Mucosa of gallbladder (tissue), 1 donor: Measurements from ENCODE around the gene PTRH1. TPM values are rescaled to one million over a fixed set of nuclear protein-coding genes. Genes with fewer than 3 reads are reported as not detected.

ENCODE experiments used
- DNase-seq: peaks from one replicate; pipeline ENCODE4 v3.0.0-alpha.2; 2020; ENCODE audit warnings: low spot score
- total RNA-seq: library from RNA; stranded (reverse); gene quantifications from one replicate; pipeline ENCODE4 v1.2.1, GENCODE V29; 2021
- donor health status: DM: no; HTN: no; CAD: no.

Gene PTRH1
- total RNA-seq, 1 donor from 2014 or later = 19.5 TPM

DNA sequence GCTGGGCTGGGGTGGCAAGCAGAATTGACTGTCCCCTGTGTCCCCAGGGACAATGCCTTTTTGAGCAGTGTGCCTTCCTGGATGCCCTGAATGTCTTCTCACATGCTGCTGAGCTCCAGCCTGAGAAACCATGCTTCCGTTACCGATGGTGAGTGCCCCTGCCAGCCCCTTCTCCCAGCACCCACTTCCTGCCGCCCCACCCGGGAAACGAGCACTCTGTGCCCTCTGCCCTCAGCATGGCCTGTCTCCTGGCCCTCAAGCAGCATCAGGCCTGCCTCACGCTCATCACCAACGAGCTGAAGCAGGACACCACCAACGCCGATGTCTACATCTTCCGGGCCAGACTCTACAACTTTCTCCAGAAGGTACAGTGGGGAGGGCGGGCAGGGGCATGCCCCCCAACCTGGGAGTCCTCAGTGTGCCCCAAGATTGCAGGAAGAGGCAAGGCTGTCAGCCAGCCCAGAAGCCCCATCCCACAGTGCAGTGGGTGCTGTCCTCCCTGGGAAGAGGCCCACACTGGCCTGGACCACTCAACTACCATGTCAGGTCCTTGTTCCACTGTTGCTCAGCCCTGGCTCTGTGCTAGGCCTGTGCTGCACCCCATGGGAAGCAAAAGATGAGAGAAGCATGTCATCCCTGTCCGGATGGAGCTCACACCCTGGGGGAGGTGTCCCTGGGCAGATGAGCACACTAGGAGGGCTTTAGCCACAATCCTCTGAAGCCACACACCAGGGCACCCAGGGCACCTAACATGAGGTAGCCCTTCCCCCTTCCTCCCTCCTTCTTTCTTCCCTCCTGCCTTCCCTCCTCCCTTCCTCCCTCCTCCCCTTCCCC is 4.8 kb upstream of the PTRH1 start:
- DNase-seq = no peak

DNA sequence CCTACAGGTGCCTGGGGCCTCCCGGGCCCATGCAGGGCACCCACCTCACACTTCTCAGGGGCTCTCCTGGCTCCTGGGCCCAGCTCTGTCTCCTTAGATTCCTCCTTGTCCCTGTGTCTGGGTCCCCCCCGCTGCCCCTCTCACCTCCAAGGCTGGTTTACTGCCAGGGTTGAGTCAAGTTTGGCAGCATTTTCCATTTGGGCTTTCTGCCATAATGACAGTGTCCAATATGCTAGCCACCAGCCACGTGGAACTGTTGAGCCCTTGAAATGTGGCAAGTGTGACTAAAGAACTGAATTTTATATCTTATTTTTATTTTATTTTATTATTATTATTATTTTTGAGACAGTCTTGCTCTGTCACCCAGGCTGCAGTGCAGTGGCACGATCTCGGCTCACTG is 2.3 kb upstream of the PTRH1 start:
- DNase-seq = no peak

DNA sequence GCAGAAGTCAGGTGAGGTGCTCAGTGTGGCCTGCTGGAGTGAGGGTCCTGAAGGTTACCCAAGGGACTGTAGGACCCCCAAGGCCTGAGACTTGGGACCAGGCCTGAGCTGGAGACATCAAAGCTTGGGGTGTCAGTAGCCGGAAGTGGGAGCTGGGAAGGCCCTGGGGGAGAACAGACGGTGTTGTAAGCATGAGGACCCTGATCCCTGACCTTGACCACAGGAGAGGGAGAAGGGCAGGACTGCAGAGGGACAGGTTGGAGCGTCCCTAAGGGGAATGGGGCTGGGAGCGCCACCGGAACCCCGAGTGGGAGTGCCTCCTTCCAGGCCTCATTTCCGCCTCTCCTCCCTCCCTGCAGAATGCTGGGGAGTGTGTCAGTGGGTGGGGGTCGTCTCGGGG is 949 bp upstream of the PTRH1 start:
- no peak for DNase-seq

DNA sequence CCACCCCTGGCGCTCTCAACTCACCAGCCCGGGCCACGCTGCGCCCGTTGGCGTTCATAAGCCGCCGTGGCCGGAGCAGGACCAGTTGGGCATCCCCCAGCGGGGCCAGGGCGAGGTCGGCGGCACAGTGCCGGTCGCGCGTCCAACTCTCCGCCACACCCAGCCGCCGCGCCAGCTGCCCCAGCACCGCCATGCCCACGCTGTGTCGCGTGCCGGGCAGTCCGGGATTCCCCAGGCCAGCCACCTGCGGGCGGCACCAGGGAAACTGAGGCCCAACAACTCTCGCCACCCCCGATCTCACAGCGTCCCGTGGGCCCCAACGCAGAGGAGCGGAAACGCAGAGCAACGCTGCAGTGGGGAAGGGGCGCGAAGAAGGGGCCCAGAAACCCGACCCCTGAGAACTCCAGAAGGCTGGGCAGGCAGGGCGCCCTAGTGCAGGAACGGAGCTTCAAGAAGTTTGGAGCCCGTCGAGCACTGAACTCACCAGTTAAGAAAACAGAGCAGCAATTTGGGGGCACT is 453 bp downstream of the PTRH1 start:
- no peak for DNase-seq

DNA sequence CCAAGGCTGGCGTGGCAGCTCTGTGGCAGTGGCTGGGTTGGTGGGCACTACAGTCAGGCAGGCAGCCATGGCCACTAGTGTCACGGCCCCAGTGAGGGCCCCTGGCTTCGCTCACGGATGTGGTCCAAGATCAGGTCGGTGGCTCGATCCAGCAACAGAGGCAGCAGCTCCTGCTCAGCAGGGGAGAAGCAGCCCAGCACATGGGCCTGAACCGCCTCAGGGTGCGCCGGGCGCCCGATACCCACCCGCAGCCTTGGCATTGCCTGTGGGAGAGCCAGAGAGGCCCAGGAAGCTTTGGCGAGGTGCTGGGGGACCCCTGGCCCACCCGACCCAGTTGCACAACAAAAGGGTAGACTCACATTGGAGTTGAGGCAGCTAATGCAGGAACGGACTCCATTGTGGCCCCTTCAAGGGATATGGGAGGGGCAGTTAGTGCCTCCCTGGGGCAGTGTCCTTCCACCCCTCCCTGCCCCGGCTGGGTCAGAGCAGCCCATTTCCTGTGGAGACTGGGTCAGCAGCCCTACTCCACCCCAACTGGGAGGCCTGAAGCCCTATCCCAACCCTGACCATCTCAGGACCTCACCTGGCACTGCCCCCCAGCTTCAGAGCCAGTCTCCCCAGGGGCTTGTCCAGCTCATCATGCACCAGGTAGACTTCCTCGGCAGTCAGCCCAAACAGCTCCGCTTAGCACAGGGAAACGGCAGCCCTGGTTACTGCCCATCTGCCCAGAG is 1.3 kb downstream of the PTRH1 start:
- no peak for DNase-seq

DNA sequence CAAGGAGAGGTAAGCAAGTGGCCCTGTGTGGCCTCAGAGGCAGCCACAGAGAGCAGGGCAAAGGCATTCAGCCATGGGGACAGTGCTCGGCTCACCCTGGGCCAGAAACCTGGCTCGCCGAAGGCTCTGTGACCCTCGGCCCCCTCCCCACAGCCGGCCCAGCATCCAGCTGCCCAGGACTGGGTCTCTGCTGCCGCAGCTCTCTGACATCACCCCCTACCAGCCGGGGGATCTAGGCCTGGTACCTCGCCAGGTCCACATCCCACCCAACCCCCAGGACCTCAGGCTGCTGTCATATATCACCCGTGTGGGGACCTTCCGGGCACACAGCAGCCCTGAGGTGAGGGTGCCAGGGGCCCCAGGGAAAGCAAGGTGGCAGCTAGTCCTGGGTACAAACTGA is 2.6 kb downstream of the PTRH1 start:
- DNase-seq = no peak

DNA sequence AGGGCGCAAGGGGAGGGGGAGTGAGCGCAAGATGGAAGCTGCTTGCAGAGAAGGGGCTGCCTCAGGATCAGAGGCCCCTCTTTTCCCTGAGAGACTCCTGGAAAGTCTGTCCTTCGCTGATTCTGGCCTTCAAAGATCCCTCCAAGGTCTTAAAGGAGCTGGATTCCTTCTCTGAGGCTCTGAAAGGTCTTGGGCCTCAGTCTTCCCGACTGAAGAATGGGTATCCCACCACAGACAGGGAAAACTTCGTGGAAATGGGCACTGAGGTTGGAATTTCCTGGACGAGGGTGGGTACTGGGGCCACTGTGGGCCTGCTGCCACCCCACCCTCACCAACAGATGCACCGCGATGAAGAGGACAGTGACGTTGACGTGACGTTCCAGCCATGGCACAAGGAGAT is 3.1 kb downstream of the PTRH1 start:
- DNase-seq = no peak

DNA sequence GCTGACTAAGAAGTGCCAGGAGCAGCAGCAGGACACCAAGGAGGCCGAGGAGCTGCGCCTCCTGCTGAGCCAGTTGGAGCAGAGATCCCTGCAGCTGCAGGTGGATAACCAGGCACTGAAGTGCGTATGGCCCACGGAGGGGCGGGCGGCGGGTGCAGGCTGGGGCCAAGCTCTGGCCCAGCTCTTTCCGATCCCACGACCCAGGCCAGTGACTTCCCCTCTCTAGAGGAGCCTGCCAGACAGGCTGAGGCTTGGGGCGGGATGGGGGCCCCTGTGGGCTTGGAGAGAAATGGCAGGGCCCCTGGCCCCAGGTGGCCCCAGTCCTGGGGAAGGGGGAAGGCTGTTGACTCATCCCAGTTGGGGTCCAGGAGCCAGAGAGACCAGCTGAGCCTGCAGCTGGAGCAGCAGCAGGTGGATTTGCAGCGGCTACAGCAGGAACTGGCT is 3.6 kb downstream of the PTRH1 start:
- no peak for DNase-seq

DNA sequence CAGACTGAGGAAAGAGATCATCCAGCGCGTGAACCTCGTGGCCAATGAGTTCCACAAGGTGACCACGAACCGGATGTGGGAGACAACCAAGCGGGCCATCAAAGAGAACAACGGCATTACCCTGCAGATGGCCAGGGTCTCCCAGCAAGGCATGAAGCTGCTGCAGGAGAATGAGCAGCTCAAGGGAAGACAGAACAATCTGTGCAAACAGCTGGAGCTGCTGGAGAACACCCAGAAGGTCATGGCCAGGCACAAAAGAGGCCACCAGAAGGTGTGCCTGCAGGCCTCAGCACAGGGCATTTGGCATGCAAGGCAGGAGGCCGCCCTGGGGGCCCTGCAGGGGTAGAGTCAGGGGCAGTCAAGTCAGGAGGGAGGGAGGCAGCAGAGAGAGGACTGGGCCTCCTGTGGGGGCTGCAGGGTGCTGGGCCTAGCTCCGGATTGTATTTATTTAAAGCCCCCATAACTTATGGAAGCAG is 4.2 kb downstream of the PTRH1 start:
- no peak for DNase-seq

DNA sequence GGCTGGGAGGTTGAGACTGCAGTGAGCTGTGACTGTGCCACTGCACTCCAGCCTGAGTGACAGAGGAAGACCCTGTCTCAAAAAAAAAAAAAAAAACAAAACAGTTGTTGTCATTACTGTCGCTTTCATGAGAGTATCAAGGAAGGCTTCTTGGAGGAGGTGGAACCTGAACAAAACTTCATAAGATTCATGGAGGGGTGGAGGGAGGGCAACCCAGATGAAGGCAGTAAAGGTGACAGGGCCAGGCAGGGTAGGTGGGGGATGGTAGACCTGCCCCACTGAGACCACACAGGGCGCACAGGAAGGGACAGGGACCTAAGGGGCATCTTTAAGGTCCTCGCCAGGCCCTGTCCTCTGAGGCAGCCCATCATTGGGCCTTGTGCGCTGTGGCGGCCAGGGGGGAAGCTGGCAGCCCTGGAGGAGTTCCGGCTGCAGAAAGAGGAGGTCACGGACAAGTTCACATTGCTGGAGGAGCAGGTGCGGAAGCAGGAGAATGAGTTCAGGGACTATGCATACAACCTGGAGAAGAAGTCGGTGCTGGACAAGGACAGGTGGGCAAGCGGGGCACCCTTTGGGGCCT is 5.2 kb downstream of the PTRH1 start:
- no peak for DNase-seq

DNA sequence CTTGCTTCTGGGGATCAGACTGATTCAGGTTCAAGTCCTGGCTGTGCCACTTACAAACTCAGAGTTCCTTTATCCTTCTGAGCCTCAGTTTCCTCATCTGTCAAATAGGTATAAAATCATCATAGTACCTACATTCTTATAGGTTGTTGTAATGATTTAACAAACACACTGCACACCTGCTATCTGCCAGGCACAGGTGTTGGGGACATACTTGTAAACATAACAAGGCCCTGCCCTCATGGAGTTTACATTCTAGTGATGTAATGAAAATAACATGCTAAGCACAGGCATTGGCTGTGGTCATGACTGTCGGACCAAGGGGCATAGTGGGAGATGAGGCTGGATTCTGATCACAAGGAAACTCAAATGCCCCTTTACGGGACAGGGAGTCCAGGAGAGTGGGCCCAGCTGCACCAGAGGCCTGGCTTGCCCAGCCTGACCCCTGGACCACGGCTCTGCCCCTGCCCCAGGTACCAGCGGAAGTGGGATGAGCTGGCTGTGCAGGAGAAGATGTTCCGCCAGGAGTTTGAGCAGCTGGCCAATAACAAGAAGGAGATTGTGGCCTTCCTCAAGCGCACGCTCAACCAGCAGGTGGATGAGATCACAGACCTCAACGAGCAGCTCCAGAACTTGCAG is 6.4 kb downstream of the PTRH1 start:
- DNase-seq = no peak

DNA sequence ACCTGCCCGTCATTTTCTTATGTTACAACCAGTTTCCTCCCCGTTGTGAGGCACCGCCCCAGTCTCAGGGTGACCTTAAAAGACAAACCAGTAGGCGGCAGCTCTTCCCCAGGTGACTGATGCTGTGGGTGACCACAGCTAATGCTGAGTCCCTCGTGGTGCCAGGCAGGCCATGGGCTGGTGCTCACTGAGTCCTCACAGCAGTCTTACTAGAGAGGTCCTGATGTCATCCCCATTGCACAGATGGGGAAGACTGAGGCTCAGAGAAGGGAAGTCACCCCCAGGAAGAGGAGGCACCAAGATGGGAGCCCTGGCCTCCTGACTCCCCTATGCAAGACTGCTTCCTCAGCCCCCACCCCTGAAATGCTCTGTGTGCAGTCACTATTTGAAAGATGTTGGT is 7.7 kb downstream of the PTRH1 start:
- DNase-seq = no peak

DNA sequence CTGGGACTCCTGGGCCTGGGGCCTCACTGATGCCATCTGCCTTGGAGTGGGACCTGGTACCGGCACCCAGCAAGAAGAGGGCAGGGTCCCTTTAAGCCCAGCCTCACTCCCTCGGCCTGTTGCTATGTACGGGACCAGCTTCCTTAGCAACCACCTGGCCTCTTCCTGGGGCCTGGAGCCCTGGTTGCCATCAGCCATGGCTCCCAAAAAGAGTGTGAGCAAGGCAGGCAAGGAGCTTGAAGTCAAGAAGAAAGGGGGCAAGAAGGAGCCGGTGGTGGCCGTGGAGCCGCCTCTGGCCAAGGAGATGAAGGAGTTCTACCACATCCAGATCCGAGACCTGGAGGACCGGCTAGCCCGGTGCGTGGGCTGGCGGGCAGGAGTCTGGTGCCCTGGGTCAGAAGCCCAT is 8.6 kb downstream of the PTRH1 start, which contains the start of gene CFAP157:
Gene CFAP157 (plus strand): TSS at position 153 of the 406 bp plus-strand sequence. CDS start 44 bp downstream, at position 197.
- DNase-seq = no peak

DNA sequence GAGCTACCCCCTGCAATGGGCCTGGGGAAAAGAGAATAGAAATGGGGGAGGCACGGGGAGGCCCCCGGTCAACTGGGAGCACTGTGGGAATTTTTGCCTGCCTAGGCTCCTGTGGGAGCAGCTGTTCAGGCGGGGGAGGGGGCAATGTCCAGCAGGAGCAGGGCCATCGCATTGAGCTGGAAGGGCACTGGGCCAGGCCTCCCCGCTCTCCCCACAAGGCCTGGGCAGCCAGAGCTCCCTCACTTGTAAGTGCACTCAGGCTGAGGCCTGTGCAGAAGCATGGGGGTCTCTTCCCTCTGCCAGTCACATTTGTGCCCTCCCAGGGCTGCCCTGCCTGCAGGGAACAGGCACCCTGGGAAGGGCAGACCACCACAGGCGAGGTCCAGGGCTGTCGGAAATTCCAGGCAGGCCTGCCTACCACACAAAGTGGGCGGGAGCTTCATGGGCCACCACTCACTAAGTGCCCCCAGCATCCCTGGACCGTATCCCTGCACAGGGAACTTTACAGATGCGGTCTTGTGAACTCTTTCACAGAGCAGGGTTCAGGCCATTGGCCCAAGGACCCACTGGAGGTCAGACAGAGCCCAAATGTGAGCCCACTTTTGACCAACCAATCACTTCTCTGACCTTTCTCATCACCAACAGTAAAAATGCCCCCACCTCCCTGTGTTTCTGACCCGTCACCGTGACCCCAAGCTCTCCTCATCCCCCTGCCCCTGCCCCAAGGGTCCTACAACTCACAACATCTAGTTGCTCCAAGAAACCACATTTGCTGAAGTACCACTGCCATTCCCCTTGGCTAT is 9.7 kb downstream of the PTRH1 start:
- no peak for DNase-seq

DNA sequence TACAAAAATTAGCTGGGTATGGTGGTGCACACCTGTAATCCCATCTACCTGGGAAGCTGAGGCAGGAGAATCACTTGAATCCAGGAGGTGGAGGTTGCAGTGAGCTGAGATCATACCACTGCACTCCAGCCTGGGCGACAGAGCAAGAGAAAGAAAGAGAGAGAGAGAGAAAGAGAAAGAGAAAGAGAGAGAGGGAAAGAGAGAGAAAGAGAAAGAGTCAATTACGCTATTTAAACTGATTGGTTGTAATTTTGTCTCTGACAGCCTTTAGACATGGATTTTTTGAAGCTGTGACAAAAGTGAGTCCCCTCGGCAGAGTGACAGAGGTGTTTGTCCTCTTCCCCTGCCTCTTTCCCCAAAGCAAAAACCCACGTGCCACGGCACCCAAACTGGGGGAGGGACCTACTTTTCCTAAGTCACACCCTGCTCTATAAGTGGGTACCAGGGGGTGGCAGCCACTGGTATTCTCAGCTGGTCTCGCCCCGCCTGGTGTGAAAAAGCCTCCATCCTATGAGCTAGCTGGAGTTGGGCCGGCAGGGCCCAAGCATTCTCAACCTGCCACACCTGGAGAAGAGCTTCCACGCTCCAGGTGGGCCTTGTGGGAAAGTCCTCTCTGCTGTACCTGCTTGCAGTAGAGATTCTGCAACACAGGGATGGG is 12.0 kb downstream of the PTRH1 start:
- DNase-seq = no peak

DNA sequence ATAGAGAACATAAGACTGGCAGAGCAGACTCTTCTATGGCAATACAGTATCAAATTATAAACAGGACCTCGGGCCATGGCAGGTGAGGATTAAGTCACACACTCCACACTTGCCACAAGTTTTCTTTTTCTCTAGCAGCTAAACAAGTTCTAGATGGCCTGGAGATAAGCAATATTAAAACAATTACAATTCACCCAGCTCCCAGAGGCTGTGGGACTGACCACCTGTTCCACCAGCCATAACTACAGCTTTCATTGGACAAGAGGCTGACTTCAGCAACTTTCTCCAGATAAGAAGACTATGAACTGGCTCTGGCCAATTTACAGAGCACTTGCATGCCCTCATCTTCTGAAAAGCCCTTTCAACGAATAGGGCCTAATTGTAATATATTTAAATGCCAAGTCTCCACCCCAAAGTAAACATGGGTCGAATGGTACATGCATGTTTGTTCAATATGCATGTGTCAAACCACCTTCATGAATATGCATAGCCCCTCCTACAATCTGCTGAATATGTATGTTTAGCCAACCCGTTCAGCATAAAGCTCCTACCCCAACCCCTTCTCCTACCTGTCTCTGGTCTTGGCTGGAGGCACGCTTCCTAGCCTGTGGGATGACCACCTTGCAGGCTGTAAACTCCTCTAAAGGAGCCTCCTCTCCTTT is 14.7 kb downstream of the PTRH1 start:
- no peak for DNase-seq

DNA sequence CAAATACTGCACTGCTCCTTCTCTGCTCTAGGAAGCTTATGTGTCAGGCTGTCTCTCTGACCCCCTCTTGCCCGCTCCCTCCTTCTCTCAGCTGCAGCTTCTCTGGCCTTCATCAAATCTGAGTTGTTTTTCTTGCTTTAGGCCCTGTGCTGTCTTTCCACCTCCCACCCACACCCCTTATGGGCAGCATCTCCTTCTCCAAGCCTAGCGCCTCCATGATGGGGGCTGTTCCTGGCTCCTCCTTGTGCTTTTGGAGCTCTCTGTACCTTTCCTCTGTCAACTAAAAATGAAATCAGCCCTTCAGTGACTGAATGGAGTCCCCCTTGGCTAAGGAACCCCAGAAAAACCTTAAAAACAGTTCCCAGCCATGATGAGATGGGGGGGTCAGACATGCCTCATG is 15.3 kb downstream of the PTRH1 start:
- no peak for DNase-seq

DNA sequence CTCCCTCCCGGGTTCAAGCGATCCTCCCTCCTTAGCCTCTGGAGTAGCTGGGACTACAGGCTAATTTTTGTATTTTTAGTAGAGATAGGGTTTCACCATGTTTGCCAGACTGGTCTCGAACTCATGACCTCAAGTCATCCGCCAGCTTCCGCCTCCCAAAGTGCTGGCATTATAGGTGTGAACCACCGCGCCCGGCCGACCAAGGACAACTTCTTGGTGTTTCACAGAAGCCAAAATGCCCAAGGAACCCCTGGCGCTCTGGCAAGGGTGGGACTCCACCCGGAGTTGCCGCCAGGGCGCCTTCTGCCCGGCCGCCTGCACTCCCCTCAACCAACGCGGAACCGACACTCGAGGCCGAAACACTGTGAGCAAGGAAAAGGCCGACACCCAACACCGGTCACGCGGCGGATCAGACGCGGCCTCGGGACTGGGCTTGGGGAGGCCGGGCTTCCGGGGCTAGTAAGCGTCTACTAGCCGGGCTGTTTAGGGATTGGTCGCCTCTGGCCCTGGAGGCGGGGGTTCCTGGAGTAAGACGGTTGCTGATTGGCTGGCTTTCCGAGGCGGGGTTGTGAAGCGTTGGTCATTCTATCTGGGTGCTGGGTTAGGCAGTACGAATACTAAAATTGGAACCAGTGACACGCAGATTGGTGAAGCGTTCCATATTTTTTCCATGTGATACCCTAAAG is 16.3 kb downstream of the PTRH1 start:
- peak; percentile 98 for DNase-seq

DNA sequence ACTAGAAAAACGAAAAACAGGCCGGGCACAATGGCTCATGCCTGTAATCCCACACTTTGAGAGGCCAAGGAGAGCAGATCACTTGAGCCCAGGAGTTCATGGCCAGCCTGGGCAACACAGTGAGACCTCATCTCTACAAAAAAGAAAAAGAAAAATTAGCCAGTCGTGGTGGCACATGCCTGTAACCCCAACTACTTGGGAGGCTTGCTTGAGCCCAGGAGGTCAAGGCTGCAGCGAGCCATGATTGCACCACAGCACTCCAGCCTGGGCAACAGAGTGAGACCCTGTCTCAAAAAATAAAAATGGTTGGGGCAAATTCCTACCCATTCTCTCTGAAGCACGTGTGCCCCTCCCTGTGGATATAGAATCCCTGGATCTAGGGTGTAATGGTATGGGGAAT is 17.1 kb downstream of the PTRH1 start:
- DNase-seq = no peak
